Measurements from ENCODE around the gene ABCA3. TPM values are rescaled to one million over a fixed set of nuclear protein-coding genes. Genes with fewer than 3 reads are reported as not detected.

Gene ABCA3
- total RNA-seq, 1 experiment from 2014 or later, result 3.5 TPM

DNA sequence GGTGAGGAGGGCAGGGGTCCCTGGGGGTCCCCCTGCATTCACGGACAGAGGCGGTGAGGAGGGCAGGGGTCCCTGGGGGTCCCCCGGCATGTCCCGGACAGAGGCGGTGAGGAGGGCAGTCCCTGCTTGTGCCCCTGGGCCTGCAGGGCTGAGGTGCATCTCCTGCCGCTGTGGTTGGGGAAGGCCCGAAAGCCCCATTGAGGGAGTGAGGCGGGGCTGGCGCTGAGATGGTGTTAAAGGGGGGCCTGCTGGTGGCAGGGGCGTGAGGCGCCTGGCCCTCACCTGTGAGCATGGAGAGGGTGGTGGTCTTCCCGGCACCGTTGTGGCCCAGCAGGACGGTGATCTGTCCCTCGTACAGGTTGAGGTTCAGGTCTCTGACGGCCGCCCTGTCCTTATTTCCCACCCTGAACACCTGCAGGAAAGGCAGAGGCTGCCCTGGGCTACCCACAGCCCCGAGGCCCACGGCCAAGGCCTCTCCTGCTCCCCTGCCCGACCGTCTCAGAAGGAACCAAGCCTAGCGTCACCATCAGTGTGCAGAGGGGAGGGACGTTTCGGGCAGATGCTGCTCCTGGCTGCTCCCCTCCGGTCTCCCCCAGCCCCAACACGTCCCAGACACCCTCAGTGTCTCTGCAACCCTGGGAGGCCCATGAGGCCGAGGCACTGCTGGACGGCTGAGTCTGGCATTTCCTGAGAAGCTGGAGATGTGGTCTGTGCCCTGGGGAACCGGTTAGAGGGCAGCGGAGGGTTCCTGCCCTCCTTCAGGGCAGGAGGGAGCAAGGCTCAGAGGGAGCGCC is 41.2 kb downstream of the ABCA3 start:
- H3K9me3 Mint-ChIP-seq (ENCODE audit: unreplicated experiment), result no peaks in the 10 kb centered on the region
- no peaks in the 10 kb centered on the region for H3K27me3 Mint-ChIP-seq (ENCODE audit: insufficient read depth, unreplicated experiment)
- ChIA-PET POLR2A (no interaction called here), CTCF (no interaction called here)
- no TSS peak for BruUV-seq (replicated peaks)
- intact Hi-C loops (cut with micrococcal nuclease), result no loop called here
- TF ChIP-seq, protein P1, sequence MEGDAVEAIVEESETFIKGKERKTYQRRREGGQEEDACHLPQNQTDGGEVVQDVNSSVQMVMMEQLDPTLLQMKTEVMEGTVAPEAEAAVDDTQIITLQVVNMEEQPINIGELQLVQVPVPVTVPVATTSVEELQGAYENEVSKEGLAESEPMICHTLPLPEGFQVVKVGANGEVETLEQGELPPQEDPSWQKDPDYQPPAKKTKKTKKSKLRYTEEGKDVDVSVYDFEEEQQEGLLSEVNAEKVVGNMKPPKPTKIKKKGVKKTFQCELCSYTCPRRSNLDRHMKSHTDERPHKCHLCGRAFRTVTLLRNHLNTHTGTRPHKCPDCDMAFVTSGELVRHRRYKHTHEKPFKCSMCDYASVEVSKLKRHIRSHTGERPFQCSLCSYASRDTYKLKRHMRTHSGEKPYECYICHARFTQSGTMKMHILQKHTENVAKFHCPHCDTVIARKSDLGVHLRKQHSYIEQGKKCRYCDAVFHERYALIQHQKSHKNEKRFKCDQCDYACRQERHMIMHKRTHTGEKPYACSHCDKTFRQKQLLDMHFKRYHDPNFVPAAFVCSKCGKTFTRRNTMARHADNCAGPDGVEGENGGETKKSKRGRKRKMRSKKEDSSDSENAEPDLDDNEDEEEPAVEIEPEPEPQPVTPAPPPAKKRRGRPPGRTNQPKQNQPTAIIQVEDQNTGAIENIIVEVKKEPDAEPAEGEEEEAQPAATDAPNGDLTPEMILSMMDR (IDR thresholded peaks at IDR 0.05; ENCODE audit: unreplicated experiment), result no peak
- H3K4me3 Mint-ChIP-seq (ENCODE audit: unreplicated experiment), result no peak overlapping the region
- no peaks in the 10 kb centered on the region for H3K4me1 Mint-ChIP-seq (ENCODE audit: insufficient read depth, unreplicated experiment)
- no peak for DNase-seq (ENCODE audit: unreplicated experiment)
- H3K27ac Mint-ChIP-seq (ENCODE audit: low read depth, unreplicated experiment), result no peak overlapping the region
- H3K36me3 Mint-ChIP-seq (ENCODE audit: insufficient read depth, unreplicated experiment), result no peaks in the 10 kb centered on the region

DNA sequence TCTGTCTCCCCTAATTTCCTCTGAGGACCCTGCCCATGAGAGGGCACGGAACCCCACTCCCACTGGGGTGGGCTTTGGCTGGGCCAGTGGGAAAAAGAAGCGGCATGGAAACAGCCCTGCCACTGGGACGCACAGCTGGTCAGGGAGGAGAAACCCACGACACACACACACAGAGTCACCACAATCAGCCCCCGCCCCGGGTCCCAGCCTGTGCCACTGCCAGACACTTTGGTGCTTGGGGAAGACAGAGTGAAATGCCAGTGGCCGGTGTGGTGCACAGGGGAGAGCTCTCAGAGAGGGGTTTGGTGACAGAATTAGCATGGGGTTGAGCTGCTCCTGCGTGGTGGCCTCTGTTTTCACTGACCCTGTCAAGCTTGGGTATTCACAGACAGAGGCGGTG is 41.9 kb downstream of the ABCA3 start:
- H3K4me3 Mint-ChIP-seq (ENCODE audit: unreplicated experiment), result no peak overlapping the region
- H3K9me3 Mint-ChIP-seq (ENCODE audit: unreplicated experiment), result no peaks in the 10 kb centered on the region
- H3K27me3 Mint-ChIP-seq (ENCODE audit: insufficient read depth, unreplicated experiment), result no peaks in the 10 kb centered on the region
- H3K36me3 Mint-ChIP-seq (ENCODE audit: insufficient read depth, unreplicated experiment), result no peaks in the 10 kb centered on the region
- no peak for DNase-seq (ENCODE audit: unreplicated experiment)
- POLR2A ChIA-PET, result no interaction called here
- CTCF ChIA-PET, result no interaction called here
- H3K4me1 Mint-ChIP-seq (ENCODE audit: insufficient read depth, unreplicated experiment), result no peaks in the 10 kb centered on the region
- intact Hi-C loops (cut with micrococcal nuclease), result no loop called here
- H3K27ac Mint-ChIP-seq (ENCODE audit: low read depth, unreplicated experiment), result no peak overlapping the region
- TF ChIP-seq, protein P1 (IDR thresholded peaks at IDR 0.05; ENCODE audit: unreplicated experiment), result no peak
- no TSS peak for BruUV-seq (replicated peaks)

DNA sequence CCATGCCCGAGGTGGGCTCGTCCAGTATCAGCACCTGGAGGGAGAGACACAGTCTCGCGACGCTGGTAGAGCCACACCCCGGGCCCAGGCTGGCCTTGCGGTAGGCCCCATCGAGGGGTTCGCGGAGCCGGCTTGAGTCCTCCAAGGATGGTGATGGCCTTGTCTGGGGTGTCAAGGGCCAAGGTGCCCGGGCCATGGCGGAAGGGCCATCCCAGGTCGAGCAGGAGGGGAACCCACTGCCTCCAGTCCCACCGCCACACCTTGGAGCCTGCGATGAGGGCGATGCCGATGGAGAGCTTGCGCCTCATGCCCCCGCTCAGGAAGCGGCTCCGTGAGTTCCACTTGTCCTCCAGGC is 43.0 kb downstream of the ABCA3 start:
- TF ChIP-seq, protein P1 (IDR thresholded peaks at IDR 0.05; ENCODE audit: unreplicated experiment), result no peak
- no peak overlapping the region for H3K27ac Mint-ChIP-seq (ENCODE audit: low read depth, unreplicated experiment)
- CTCF ChIA-PET, result interaction anchor here (0.6 to 1.7 kb wide), 2 partner anchors 105 to 204 kb away, joined by 3 to 4 read pairs; no protein-coding TSS in a partner anchor
- BruUV-seq (replicated peaks), result no TSS peak
- no peak for DNase-seq (ENCODE audit: unreplicated experiment)
- H3K9me3 Mint-ChIP-seq (ENCODE audit: unreplicated experiment), result no peaks in the 10 kb centered on the region
- intact Hi-C loops (cut with micrococcal nuclease), result no loop called here
- H3K4me3 Mint-ChIP-seq (ENCODE audit: unreplicated experiment), result no peak overlapping the region
- H3K4me1 Mint-ChIP-seq (ENCODE audit: insufficient read depth, unreplicated experiment), result no peaks in the 10 kb centered on the region
- H3K36me3 Mint-ChIP-seq (ENCODE audit: insufficient read depth, unreplicated experiment), result no peaks in the 10 kb centered on the region
- no peaks in the 10 kb centered on the region for H3K27me3 Mint-ChIP-seq (ENCODE audit: insufficient read depth, unreplicated experiment)
- POLR2A ChIA-PET, result no interaction called here

DNA sequence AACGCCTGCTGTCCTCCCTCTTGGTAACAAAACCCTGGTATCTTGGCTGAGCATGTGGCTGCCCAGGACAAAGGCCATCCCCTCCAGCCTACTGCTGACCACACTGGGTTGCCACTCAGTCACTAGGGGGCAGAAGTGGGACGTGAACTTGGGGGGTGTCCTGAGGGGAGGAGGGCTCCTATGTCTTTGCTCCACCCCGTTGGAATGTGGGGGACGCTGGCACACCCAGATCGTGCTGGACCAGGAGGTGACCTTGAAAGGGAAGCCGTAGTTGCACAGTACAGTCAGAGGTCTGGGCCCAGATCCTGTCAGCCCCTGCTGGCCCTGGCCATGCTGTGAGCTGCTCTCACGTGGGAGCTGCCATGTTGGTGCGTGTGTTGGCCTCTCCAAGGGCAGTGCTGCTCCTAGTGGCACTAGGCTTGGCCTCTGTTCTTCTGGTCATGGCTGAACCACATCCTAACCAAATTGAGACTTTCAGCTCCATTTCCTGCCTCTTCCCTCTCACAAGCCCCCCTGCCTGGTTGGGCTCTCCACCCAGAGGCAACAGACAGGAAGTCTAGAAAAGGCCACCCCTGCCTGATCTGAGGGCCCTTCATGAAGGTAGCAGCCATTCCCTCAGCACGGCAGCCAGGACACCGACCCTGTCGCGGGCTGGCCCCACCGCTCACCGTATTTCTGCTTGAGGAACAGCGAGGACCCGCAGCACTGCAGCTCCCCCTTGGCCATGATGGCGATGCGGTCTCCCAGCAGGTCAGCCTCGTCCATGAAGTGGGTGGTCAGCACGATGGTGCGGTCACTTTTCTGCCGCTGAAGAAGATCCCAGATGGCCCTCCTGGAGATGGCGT is 43.6 kb downstream of the ABCA3 start:
- ChIA-PET CTCF (interaction anchor here (1.7 kb wide), 1 partner anchor 205 kb away, joined by 4 read pairs; no protein-coding TSS in a partner anchor), POLR2A (interaction anchor here (0.6 kb wide), 1 partner anchor 299 kb away, joined by 3 read pairs; no protein-coding TSS in a partner anchor)
- no peaks in the 10 kb centered on the region for H3K9me3 Mint-ChIP-seq (ENCODE audit: unreplicated experiment)
- TF ChIP-seq, protein P1 (IDR thresholded peaks at IDR 0.05; ENCODE audit: unreplicated experiment), result peak; percentile 10
- BruUV-seq (replicated peaks), result no TSS peak
- DNase-seq (ENCODE audit: unreplicated experiment), result peak; percentile 49
- H3K4me3 Mint-ChIP-seq (ENCODE audit: unreplicated experiment), result no peak overlapping the region
- no peak overlapping the region for H3K27ac Mint-ChIP-seq (ENCODE audit: low read depth, unreplicated experiment)
- no peaks in the 10 kb centered on the region for H3K27me3 Mint-ChIP-seq (ENCODE audit: insufficient read depth, unreplicated experiment)
- H3K36me3 Mint-ChIP-seq (ENCODE audit: insufficient read depth, unreplicated experiment), result no peaks in the 10 kb centered on the region
- intact Hi-C loops (cut with micrococcal nuclease), result no loop called here
- H3K4me1 Mint-ChIP-seq (ENCODE audit: insufficient read depth, unreplicated experiment), result no peaks in the 10 kb centered on the region

Measured in MCF 10A (cell line).